HepG2 (cell line): ENCODE measurements around the gene DENND4C. TPM values are rescaled to one million over a fixed set of nuclear protein-coding genes. Genes with fewer than 3 reads are reported as not detected.

Experiments used
- AGO2 ChIP-seq: fragments of 200-400 bp; formaldehyde crosslinking; optimal IDR thresholded peaks from 2 replicates; pipeline ENCODE3; 2017; ENCODE audit warnings: mild to moderate bottlenecking, low read depth, low read length, moderate library complexity
- BRD4 ChIP-seq: sonication (generic); formaldehyde crosslinking; IDR thresholded peaks from 2 replicates; pipeline ENCODE4 v1.4.0; 2020; ENCODE audit warnings: missing genetic modification reagents
- CAMTA2 ChIP-seq: sonication (generic); formaldehyde crosslinking; IDR thresholded peaks from 2 replicates; pipeline ENCODE4 v1.4.0; 2020; ENCODE audit warnings: mild to moderate bottlenecking, missing genetic modification reagents, borderline replicate concordance
- HMG20B ChIP-seq: conservative IDR thresholded peaks from 2 replicates; pipeline ENCODE4 v1.6.1; 2016; ENCODE audit warnings: missing genetic modification reagents, missing compliant biosample characterization
- JDP2 ChIP-seq: sonication (generic); formaldehyde crosslinking; IDR thresholded peaks from 2 replicates; pipeline ENCODE4 v1.8.1; 2022; ENCODE audit warnings: missing genetic modification reagents, borderline replicate concordance
- NR0B2 ChIP-seq: sonication (generic); formaldehyde crosslinking; IDR thresholded peaks from 2 replicates; pipeline ENCODE4 v1.4.0; 2020; ENCODE audit warnings: mild to moderate bottlenecking, missing genetic modification reagents
- NRL ChIP-seq: sonication (generic); formaldehyde crosslinking; IDR thresholded peaks from 2 replicates; pipeline ENCODE4 v1.5.0; 2020; ENCODE audit warnings: missing genetic modification reagents, mild to moderate bottlenecking, moderate library complexity, borderline replicate concordance
- SMARCC2 ChIP-seq: fragments of 450-650 bp; IDR thresholded peaks from 2 replicates; pipeline ENCODE4 v1.6.1; 2017; ENCODE audit warnings: antibody characterized with exemption, mild to moderate bottlenecking
- TRAFD1 ChIP-seq: sonication (generic); formaldehyde crosslinking; IDR thresholded peaks from 2 replicates; pipeline ENCODE4 v1.5.1; 2020; ENCODE audit warnings: missing genetic modification reagents, mild to moderate bottlenecking, borderline replicate concordance
- ZFY ChIP-seq: sonication (generic); formaldehyde crosslinking; IDR thresholded peaks from 2 replicates; pipeline ENCODE4 v1.4.0; 2020; ENCODE audit warnings: missing genetic modification reagents
- ZKSCAN5 ChIP-seq: sonication (generic); formaldehyde crosslinking; IDR thresholded peaks from 2 replicates; pipeline ENCODE4 v1.5.1; 2020; ENCODE audit warnings: mild to moderate bottlenecking, missing genetic modification reagents
- ZNF160 ChIP-seq: sonication (generic); formaldehyde crosslinking; IDR thresholded peaks from 2 replicates; pipeline ENCODE4 v1.8.0; 2022; ENCODE audit warnings: mild to moderate bottlenecking, inconsistent platforms, missing genetic modification reagents
- ZNF274 ChIP-seq: sonication (generic); formaldehyde crosslinking; IDR thresholded peaks from 2 replicates; pipeline ENCODE4 v1.5.1; 2020; ENCODE audit warnings: mild to moderate bottlenecking, missing genetic modification reagents
- ZNF558 ChIP-seq: sonication (generic); formaldehyde crosslinking; IDR thresholded peaks from 2 replicates; pipeline ENCODE4 v1.9.0; 2022; ENCODE audit warnings: mild to moderate bottlenecking, missing genetic modification reagents, borderline replicate concordance
- ZNF570 ChIP-seq: sonication (generic); formaldehyde crosslinking; IDR thresholded peaks from 2 replicates; pipeline ENCODE4 v1.4.0; 2020; ENCODE audit warnings: mild to moderate bottlenecking, missing genetic modification reagents, borderline replicate concordance
- ZNF703 ChIP-seq: sonication (generic); formaldehyde crosslinking; IDR thresholded peaks from 2 replicates; pipeline ENCODE4 v1.5.1; 2020; ENCODE audit warnings: missing genetic modification reagents, mild to moderate bottlenecking, moderate library complexity, borderline replicate concordance
- ZNF724P ChIP-seq: sonication (generic); formaldehyde crosslinking; IDR thresholded peaks from 2 replicates; pipeline ENCODE4 v1.8.0; 2022; ENCODE audit warnings: missing genetic modification reagents, borderline replicate concordance
- polyA plus RNA-seq, 8 experiments: library from polyadenylated mRNA; depleted of rRNA in 3 of 8; stranded (reverse) in 7 of 8; unstranded in 1 of 8; fragments of >200 nt; fragmentation: Illumina TruSeq in 4 of 8; extraction: Trizol in 4 of 8; gene quantifications; 2 replicates each; pipeline versions ENCODE4 v1.2.1 to v1.2.3, GENCODE V29; 2011 to 2016; ENCODE audit warnings: low read depth in 4 of 8, missing spikeins in 1 of 8, mixed read lengths in 1 of 8; ENCODE audit not compliant: insufficient read depth in 1 of 8
- total RNA-seq, 5 experiments: library from RNA; depleted of rRNA; stranded (reverse); fragments of >200 nt; fragmentation: Illumina TruSeq; extraction: Trizol; gene quantifications; 2 replicates each; pipeline ENCODE4 v1.2.3, GENCODE V29; 2016; ENCODE audit warnings: low read depth in 1 of 5
- TF ChIP-seq, protein P1 (sequence below): sonication (generic); formaldehyde crosslinking; IDR thresholded peaks from 2 replicates; pipeline ENCODE4 v1.4.0; 2020; ENCODE audit warnings: missing genetic modification reagents, borderline replicate concordance
- TF ChIP-seq, protein P2 (sequence below): sonication (generic); formaldehyde crosslinking; IDR thresholded peaks from 2 replicates; pipeline ENCODE4 v1.4.0; 2020; ENCODE audit warnings: mild to moderate bottlenecking, missing genetic modification reagents
- TF ChIP-seq, protein P3 (sequence below): sonication (generic); formaldehyde crosslinking; IDR thresholded peaks from 2 replicates; pipeline ENCODE4 v1.8.0; 2022; ENCODE audit warnings: mild to moderate bottlenecking, missing genetic modification reagents; ENCODE audit not compliant: insufficient replicate concordance

DENND4C gene
- total and polyA plus RNA-seq, 2 of the 13 experiments (the other 11 are each of a cell fraction or from before 2014, with no cell fraction given): 19.1 to 27.2 TPM

GRCh38 chr9:19229595-19230354, 718 bp upstream of the DENND4C start (continued):
- TF ChIP-seq, protein P1, sequence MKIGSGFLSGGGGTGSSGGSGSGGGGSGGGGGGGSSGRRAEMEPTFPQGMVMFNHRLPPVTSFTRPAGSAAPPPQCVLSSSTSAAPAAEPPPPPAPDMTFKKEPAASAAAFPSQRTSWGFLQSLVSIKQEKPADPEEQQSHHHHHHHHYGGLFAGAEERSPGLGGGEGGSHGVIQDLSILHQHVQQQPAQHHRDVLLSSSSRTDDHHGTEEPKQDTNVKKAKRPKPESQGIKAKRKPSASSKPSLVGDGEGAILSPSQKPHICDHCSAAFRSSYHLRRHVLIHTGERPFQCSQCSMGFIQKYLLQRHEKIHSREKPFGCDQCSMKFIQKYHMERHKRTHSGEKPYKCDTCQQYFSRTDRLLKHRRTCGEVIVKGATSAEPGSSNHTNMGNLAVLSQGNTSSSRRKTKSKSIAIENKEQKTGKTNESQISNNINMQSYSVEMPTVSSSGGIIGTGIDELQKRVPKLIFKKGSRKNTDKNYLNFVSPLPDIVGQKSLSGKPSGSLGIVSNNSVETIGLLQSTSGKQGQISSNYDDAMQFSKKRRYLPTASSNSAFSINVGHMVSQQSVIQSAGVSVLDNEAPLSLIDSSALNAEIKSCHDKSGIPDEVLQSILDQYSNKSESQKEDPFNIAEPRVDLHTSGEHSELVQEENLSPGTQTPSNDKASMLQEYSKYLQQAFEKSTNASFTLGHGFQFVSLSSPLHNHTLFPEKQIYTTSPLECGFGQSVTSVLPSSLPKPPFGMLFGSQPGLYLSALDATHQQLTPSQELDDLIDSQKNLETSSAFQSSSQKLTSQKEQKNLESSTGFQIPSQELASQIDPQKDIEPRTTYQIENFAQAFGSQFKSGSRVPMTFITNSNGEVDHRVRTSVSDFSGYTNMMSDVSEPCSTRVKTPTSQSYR (CRISPR knock-in tag): 0 out of 2 replicates have a peak, but pooled peaks have one; percentile 67
- TF ChIP-seq NRL (CRISPR knock-in tag) (0 out of 2 replicates have a peak, but pooled peaks have one; percentile 15), ZNF703 (CRISPR knock-in tag) (no peak), NR0B2 (no peak), BRD4 (no peak; the same call in 1 of the 2 replicates), ZKSCAN5 (CRISPR knock-in tag) (no peak), CAMTA2 (CRISPR knock-in tag) (no peak), HMG20B (CRISPR knock-in tag) (no peak), ZNF160 (CRISPR knock-in tag) (no peak), TRAFD1 (CRISPR knock-in tag) (no peak), SMARCC2 (no peak), ZNF570 (CRISPR knock-in tag) (no peak), ZNF274 (CRISPR knock-in tag) (0 out of 2 replicates have a peak, but pooled peaks have one; percentile 22), ZFY (CRISPR knock-in tag) (no peak), ZNF558 (CRISPR knock-in tag) (no peak), ZNF724P (CRISPR knock-in tag) (0 out of 2 replicates have a peak, but pooled peaks have one; percentile 50), JDP2 (CRISPR knock-in tag) (no peak), AGO2 (peak; percentile 39)
- TF ChIP-seq, protein P2, sequence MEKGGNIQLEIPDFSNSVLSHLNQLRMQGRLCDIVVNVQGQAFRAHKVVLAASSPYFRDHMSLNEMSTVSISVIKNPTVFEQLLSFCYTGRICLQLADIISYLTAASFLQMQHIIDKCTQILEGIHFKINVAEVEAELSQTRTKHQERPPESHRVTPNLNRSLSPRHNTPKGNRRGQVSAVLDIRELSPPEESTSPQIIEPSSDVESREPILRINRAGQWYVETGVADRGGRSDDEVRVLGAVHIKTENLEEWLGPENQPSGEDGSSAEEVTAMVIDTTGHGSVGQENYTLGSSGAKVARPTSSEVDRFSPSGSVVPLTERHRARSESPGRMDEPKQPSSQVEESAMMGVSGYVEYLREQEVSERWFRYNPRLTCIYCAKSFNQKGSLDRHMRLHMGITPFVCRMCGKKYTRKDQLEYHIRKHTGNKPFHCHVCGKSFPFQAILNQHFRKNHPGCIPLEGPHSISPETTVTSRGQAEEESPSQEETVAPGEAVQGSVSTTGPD: no peak
- TF ChIP-seq, protein P3, sequence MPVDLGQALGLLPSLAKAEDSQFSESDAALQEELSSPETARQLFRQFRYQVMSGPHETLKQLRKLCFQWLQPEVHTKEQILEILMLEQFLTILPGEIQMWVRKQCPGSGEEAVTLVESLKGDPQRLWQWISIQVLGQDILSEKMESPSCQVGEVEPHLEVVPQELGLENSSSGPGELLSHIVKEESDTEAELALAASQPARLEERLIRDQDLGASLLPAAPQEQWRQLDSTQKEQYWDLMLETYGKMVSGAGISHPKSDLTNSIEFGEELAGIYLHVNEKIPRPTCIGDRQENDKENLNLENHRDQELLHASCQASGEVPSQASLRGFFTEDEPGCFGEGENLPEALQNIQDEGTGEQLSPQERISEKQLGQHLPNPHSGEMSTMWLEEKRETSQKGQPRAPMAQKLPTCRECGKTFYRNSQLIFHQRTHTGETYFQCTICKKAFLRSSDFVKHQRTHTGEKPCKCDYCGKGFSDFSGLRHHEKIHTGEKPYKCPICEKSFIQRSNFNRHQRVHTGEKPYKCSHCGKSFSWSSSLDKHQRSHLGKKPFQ (CRISPR knock-in tag): no peak
